ENCODE results near the gene PARD3B.

GRCh38 chr2:205273627-205274026, 728.4 kb downstream of the PARD3B start:
- no peak for TF ChIP-seq POLR2A (IDR thresholded peaks at IDR 0.05; ENCODE audit: low read depth, low read length)
- no peak for TF ChIP-seq TAF1 (IDR thresholded peaks at IDR 0.05; ENCODE audit: borderline replicate concordance, low read depth, low read length)
- TF ChIP-seq POLR2AphosphoS5 (IDR thresholded peaks at IDR 0.05; ENCODE audit: low read depth, low read length) = no peak

Data from GM12892 (cell line).